ENCODE data around the gene GTF2H4.

DNA sequence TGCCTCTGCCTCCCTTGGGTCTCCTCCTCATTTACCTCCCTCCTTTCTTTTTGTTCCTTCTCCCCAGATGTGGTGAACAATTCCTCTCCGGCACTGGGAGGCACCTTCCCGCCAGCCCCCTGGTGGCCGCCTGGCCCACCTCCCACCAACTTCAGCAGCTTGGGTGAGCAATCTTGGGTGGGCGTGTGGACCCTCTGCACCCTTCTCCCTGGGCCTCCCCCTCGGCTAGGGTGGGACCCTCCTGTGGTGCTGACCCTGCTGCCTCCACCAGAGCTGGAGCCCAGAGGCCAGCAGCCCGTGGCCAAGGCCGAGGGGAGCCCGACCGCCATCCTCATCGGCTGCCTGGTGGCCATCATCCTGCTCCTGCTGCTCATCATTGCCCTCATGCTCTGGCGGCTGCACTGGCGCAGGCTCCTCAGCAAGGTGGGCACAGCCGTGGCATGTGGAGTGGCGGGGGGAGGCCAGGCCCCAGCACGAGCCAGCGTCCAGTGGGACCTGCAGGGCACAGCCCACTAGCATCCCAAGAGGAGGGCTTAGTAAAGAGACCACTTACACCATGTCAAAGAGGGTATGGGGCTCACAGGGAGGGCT is 14.9 kb upstream of the GTF2H4 start:
- TF ChIP-seq CTCF (IDR thresholded peaks at IDR 0.05; ENCODE audit: poor library complexity) (no peak), EZH2 (IDR thresholded peaks at IDR 0.05; ENCODE audit: borderline replicate concordance) (no peak)

Measured in hepatocyte (in vitro differentiated cells).